ENCODE results near the gene FAM186B.

DNA sequence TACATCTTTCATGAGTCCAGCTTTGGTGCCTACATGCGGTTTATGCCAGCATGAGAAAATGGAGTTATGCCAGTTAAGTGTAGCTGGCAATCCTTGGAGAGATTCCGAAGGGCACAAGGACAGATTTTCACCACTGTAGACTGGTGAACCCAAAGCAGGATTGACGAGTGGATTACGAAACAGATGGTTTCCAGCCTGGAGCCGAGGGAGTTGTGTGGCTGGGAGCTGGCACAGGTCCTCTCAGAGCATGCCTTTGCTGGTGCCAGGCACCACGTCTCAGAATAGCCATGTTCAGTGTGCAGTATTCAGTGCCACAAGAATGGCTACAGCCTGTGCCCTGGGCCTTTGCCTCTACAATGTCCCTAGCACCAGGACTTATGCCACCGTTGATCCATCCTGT lies 53.4 kb downstream of the FAM186B start:
- TF ChIP-seq, protein P1, sequence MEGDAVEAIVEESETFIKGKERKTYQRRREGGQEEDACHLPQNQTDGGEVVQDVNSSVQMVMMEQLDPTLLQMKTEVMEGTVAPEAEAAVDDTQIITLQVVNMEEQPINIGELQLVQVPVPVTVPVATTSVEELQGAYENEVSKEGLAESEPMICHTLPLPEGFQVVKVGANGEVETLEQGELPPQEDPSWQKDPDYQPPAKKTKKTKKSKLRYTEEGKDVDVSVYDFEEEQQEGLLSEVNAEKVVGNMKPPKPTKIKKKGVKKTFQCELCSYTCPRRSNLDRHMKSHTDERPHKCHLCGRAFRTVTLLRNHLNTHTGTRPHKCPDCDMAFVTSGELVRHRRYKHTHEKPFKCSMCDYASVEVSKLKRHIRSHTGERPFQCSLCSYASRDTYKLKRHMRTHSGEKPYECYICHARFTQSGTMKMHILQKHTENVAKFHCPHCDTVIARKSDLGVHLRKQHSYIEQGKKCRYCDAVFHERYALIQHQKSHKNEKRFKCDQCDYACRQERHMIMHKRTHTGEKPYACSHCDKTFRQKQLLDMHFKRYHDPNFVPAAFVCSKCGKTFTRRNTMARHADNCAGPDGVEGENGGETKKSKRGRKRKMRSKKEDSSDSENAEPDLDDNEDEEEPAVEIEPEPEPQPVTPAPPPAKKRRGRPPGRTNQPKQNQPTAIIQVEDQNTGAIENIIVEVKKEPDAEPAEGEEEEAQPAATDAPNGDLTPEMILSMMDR (IDR thresholded peaks at IDR 0.05), result no peak
- no peak for TF ChIP-seq POLR2A (IDR thresholded peaks at IDR 0.05)

Data from right lobe of liver (tissue), 4 donors.